ENCODE data around the gene HAUS3. TPM values are rescaled to one million over a fixed set of nuclear protein-coding genes. Genes with fewer than 3 reads are reported as not detected.

HAUS3 gene
- total RNA-seq, 1 experiment from 2014 or later: 11.2 TPM

- DNase-seq (ENCODE audit: low read depth, low spot score): no peak
- no TSS peak for BruUV-seq (replicated peaks)
- TF ChIP-seq POLR2AphosphoS5 (IDR thresholded peaks at IDR 0.05; ENCODE audit: low read depth, low read length): no peak
- TF ChIP-seq CTCF (IDR thresholded peaks at IDR 0.05): no peak
- TF ChIP-seq REST (IDR thresholded peaks at IDR 0.05; ENCODE audit: insufficient read depth in 1 of 2, low read depth in 2 of 2, low read length in 1 of 2): no peak
- TF ChIP-seq SIN3A (IDR thresholded peaks at IDR 0.05; ENCODE audit: borderline replicate concordance, insufficient read depth, low read depth, low read length): no peak
- TF ChIP-seq TCF7L2 (IDR thresholded peaks at IDR 0.05; ENCODE audit: low read depth, low read length): no peak
- POLR2A ChIA-PET: no interaction called here
- H3K36me3 ChIP-seq (ENCODE audit: control insufficient read depth, insufficient read depth, low read length): no peaks in the 10 kb centered on the region; the same call in 1 of the 2 replicates
- in situ Hi-C loops (cut with HindIII; ENCODE audit: low pct_unique_long_range_greater_than_20kb, low sequenced_read_pairs): no loop called here
- H3K27me3 ChIP-seq (ENCODE audit: control insufficient read depth, insufficient read depth, low read length): no peaks in the 10 kb centered on the region
- no peaks in the 10 kb centered on the region for H3K9me3 ChIP-seq (ENCODE audit: control insufficient read depth, insufficient read depth, low read depth, low read length)
- intact Hi-C loops (cut with micrococcal nuclease; ENCODE audit: unreplicated experiment): no loop called here
- CTCF ChIA-PET: no interaction called here
- no peak for ATAC-seq
- no peak overlapping the region for H3K4me3 ChIP-seq (ENCODE audit: low read depth in 2 of 2, low read length in 2 of 2)
- no peak overlapping the region for H3K27ac ChIP-seq (ENCODE audit: low read length)
- H3K4me1 ChIP-seq (ENCODE audit: control insufficient read depth, insufficient read depth, low read length): no peaks in the 10 kb centered on the region; the same call in 1 of the 2 replicates
These were observed 14.9 kb upstream of the HAUS3 start for GRCh38 chr4:2256781-2257191.

- DNase-seq (ENCODE audit: low read depth, low spot score): no peak
- CTCF ChIA-PET: no interaction called here
- no TSS peak for BruUV-seq (replicated peaks)
- in situ Hi-C loops (cut with HindIII; ENCODE audit: low pct_unique_long_range_greater_than_20kb, low sequenced_read_pairs) (no loop called here), intact Hi-C loops (cut with micrococcal nuclease; ENCODE audit: unreplicated experiment) (no loop called here)
- H3K4me1 ChIP-seq (ENCODE audit: control insufficient read depth, insufficient read depth, low read length): no peaks in the 10 kb centered on the region; the same call in 1 of the 2 replicates
- no peak overlapping the region for H3K4me3 ChIP-seq (ENCODE audit: low read depth in 2 of 2, low read length in 2 of 2)
- no peak for ATAC-seq
- no peaks in the 10 kb centered on the region for H3K27me3 ChIP-seq (ENCODE audit: control insufficient read depth, insufficient read depth, low read length)
- H3K36me3 ChIP-seq (ENCODE audit: control insufficient read depth, insufficient read depth, low read length): no peaks in the 10 kb centered on the region
- H3K9me3 ChIP-seq (ENCODE audit: control insufficient read depth, insufficient read depth, low read depth, low read length): no peaks in the 10 kb centered on the region
- TF ChIP-seq TCF7L2 (IDR thresholded peaks at IDR 0.05; ENCODE audit: low read depth, low read length): no peak
- no peak overlapping the region for H3K27ac ChIP-seq (ENCODE audit: low read length)
- POLR2A ChIA-PET: no interaction called here
These were observed 14.3 kb upstream of the HAUS3 start for GRCh38 chr4:2256156-2256731.

GRCh38 chr4:2255501-2256155, 13.7 kb upstream of the HAUS3 start:
- Histone ChIP-seq H3K9me3 (ENCODE audit: control insufficient read depth, insufficient read depth, low read depth, low read length) (no peaks in the 10 kb centered on the region), H3K4me3 (ENCODE audit: low read depth in 2 of 2, low read length in 2 of 2) (no peak overlapping the region), H3K4me1 (ENCODE audit: control insufficient read depth, insufficient read depth, low read length) (no peaks in the 10 kb centered on the region; the same call in 1 of the 2 replicates), H3K27ac (ENCODE audit: low read length) (no peak overlapping the region), H3K27me3 (ENCODE audit: control insufficient read depth, insufficient read depth, low read length) (no peaks in the 10 kb centered on the region), H3K36me3 (ENCODE audit: control insufficient read depth, insufficient read depth, low read length) (no peaks in the 10 kb centered on the region)
- POLR2A ChIA-PET: no interaction called here
- DNase-seq (ENCODE audit: low read depth, low spot score): no peak
- intact Hi-C loops (cut with micrococcal nuclease; ENCODE audit: unreplicated experiment): no loop called here
- no peak for TF ChIP-seq POLR2AphosphoS5 (IDR thresholded peaks at IDR 0.05; ENCODE audit: low read depth, low read length)
- TF ChIP-seq CTCF (IDR thresholded peaks at IDR 0.05): no peak
- TF ChIP-seq SIN3A (IDR thresholded peaks at IDR 0.05; ENCODE audit: borderline replicate concordance, insufficient read depth, low read depth, low read length): no peak
- TF ChIP-seq TCF7L2 (IDR thresholded peaks at IDR 0.05; ENCODE audit: low read depth, low read length): no peak
- no peak for TF ChIP-seq REST (IDR thresholded peaks at IDR 0.05; ENCODE audit: insufficient read depth in 1 of 2, low read depth in 2 of 2, low read length in 1 of 2)
- ATAC-seq: no peak
- CTCF ChIA-PET: no interaction called here
- BruUV-seq (replicated peaks): no TSS peak
- in situ Hi-C loops (cut with HindIII; ENCODE audit: low pct_unique_long_range_greater_than_20kb, low sequenced_read_pairs): no loop called here
